ENCODE measurements around the gene PLB1. TPM values are rescaled to one million over a fixed set of nuclear protein-coding genes. Genes with fewer than 3 reads are reported as not detected.

PLB1 gene
- total RNA-seq, 1 experiment from 2014 or later = 0.44 TPM

DNA sequence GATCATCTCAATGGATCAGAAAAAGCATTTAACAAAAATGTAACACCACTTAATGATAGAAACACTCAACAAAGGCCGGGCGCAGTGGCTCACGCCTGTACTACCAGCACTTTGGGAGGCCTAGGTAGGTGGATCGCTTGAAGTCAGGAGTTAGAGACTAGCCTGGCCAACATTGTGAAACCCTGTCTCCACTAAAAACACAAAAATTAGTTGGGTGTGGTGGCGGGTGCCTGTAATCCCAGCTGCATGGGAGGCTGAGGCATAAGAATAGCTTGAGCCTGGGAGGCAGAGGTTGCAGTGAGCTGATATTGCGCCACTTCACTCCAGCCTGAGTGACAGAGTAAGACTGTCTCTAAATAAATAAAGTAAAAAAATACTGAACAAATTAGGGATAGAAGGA is 74.6 kb downstream of the PLB1 start:
- 0 out of 2 replicates have a peak, but pooled peaks cover 7% of the 10 kb centered on the region for H3K9me3 Mint-ChIP-seq
- peaks cover 12% of the 10 kb centered on the region for H3K27me3 Mint-ChIP-seq (ENCODE audit: low read depth)
- no peak overlapping the region for H3K27ac Mint-ChIP-seq
- TF ChIP-seq, protein P1, sequence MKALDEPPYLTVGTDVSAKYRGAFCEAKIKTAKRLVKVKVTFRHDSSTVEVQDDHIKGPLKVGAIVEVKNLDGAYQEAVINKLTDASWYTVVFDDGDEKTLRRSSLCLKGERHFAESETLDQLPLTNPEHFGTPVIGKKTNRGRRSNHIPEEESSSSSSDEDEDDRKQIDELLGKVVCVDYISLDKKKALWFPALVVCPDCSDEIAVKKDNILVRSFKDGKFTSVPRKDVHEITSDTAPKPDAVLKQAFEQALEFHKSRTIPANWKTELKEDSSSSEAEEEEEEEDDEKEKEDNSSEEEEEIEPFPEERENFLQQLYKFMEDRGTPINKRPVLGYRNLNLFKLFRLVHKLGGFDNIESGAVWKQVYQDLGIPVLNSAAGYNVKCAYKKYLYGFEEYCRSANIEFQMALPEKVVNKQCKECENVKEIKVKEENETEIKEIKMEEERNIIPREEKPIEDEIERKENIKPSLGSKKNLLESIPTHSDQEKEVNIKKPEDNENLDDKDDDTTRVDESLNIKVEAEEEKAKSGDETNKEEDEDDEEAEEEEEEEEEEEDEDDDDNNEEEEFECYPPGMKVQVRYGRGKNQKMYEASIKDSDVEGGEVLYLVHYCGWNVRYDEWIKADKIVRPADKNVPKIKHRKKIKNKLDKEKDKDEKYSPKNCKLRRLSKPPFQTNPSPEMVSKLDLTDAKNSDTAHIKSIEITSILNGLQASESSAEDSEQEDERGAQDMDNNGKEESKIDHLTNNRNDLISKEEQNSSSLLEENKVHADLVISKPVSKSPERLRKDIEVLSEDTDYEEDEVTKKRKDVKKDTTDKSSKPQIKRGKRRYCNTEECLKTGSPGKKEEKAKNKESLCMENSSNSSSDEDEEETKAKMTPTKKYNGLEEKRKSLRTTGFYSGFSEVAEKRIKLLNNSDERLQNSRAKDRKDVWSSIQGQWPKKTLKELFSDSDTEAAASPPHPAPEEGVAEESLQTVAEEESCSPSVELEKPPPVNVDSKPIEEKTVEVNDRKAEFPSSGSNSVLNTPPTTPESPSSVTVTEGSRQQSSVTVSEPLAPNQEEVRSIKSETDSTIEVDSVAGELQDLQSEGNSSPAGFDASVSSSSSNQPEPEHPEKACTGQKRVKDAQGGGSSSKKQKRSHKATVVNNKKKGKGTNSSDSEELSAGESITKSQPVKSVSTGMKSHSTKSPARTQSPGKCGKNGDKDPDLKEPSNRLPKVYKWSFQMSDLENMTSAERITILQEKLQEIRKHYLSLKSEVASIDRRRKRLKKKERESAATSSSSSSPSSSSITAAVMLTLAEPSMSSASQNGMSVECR (CRISPR knock-in tag; IDR thresholded peaks at IDR 0.05; ENCODE audit: borderline replicate concordance) = no peak
- TF ChIP-seq, protein P2, sequence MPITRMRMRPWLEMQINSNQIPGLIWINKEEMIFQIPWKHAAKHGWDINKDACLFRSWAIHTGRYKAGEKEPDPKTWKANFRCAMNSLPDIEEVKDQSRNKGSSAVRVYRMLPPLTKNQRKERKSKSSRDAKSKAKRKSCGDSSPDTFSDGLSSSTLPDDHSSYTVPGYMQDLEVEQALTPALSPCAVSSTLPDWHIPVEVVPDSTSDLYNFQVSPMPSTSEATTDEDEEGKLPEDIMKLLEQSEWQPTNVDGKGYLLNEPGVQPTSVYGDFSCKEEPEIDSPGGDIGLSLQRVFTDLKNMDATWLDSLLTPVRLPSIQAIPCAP (CRISPR knock-in tag; IDR thresholded peaks at IDR 0.05) = no peak
- TF ChIP-seq, protein P3, sequence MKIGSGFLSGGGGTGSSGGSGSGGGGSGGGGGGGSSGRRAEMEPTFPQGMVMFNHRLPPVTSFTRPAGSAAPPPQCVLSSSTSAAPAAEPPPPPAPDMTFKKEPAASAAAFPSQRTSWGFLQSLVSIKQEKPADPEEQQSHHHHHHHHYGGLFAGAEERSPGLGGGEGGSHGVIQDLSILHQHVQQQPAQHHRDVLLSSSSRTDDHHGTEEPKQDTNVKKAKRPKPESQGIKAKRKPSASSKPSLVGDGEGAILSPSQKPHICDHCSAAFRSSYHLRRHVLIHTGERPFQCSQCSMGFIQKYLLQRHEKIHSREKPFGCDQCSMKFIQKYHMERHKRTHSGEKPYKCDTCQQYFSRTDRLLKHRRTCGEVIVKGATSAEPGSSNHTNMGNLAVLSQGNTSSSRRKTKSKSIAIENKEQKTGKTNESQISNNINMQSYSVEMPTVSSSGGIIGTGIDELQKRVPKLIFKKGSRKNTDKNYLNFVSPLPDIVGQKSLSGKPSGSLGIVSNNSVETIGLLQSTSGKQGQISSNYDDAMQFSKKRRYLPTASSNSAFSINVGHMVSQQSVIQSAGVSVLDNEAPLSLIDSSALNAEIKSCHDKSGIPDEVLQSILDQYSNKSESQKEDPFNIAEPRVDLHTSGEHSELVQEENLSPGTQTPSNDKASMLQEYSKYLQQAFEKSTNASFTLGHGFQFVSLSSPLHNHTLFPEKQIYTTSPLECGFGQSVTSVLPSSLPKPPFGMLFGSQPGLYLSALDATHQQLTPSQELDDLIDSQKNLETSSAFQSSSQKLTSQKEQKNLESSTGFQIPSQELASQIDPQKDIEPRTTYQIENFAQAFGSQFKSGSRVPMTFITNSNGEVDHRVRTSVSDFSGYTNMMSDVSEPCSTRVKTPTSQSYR (CRISPR knock-in tag; IDR thresholded peaks at IDR 0.05) = no peak
- no peak for TF ChIP-seq RELA (CRISPR knock-in tag; IDR thresholded peaks at IDR 0.05; ENCODE audit: borderline replicate concordance)
- TF ChIP-seq CREB1 (CRISPR knock-in tag; IDR thresholded peaks at IDR 0.05) = no peak
- no peak for TF ChIP-seq SMAD4 (CRISPR knock-in tag; IDR thresholded peaks at IDR 0.05)
- TF ChIP-seq ZNF423 (CRISPR knock-in tag; IDR thresholded peaks at IDR 0.05) = no peak
- TF ChIP-seq ETV6 (CRISPR knock-in tag; IDR thresholded peaks at IDR 0.05) = no peak
- no peak for TF ChIP-seq TP53 (CRISPR knock-in tag; IDR thresholded peaks at IDR 0.05)
- TF ChIP-seq, protein P4, sequence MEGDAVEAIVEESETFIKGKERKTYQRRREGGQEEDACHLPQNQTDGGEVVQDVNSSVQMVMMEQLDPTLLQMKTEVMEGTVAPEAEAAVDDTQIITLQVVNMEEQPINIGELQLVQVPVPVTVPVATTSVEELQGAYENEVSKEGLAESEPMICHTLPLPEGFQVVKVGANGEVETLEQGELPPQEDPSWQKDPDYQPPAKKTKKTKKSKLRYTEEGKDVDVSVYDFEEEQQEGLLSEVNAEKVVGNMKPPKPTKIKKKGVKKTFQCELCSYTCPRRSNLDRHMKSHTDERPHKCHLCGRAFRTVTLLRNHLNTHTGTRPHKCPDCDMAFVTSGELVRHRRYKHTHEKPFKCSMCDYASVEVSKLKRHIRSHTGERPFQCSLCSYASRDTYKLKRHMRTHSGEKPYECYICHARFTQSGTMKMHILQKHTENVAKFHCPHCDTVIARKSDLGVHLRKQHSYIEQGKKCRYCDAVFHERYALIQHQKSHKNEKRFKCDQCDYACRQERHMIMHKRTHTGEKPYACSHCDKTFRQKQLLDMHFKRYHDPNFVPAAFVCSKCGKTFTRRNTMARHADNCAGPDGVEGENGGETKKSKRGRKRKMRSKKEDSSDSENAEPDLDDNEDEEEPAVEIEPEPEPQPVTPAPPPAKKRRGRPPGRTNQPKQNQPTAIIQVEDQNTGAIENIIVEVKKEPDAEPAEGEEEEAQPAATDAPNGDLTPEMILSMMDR (IDR thresholded peaks at IDR 0.05) = no peak
- no peak for TF ChIP-seq SMAD3 (CRISPR knock-in tag; IDR thresholded peaks at IDR 0.05; ENCODE audit: borderline replicate concordance)
- H3K36me3 Mint-ChIP-seq = no peaks in the 10 kb centered on the region
- POLR2A ChIA-PET = no interaction called here
- peaks cover 7% of the 10 kb centered on the region for H3K4me1 Mint-ChIP-seq
- no peak overlapping the region for H3K4me3 Mint-ChIP-seq
- DNase-seq (ENCODE audit: low spot score) (no peak), ATAC-seq (no peak)
- CTCF ChIA-PET = interaction anchor here (1.9 kb wide), 1 partner anchor 24 kb away, joined by 8 read pairs; no protein-coding TSS in a partner anchor

DNA sequence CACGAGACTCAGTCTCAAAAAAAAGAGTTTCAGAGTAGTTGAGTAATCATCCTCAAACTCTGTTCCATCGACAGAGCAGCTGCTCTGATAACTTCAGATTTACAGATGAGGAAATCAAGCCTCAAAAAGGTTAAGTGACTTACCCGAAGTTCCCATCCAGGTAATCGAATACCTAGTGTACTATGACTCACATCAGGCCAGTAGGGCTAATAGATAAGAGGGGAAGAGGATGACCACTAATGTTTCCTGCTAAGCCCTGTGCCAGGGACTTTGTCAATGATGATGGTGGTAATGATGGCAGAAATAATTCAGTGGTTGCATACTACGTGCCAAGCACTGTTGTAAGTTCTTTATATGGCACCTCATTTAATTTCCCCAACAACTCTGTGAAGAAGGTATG is 80.9 kb downstream of the PLB1 start:
- no peak overlapping the region for H3K27ac Mint-ChIP-seq
- no peak for ATAC-seq
- DNase-seq (ENCODE audit: low spot score) = no peak
- CTCF ChIA-PET = no interaction called here
- H3K4me1 Mint-ChIP-seq = no peaks in the 10 kb centered on the region
- 0 out of 2 replicates have a peak, but pooled peaks cover 7% of the 10 kb centered on the region for H3K9me3 Mint-ChIP-seq
- no peaks in the 10 kb centered on the region; the same call in none of the 2 replicates for H3K27me3 Mint-ChIP-seq (ENCODE audit: low read depth)
- H3K36me3 Mint-ChIP-seq = no peaks in the 10 kb centered on the region
- POLR2A ChIA-PET = no interaction called here
- no peak overlapping the region for H3K4me3 Mint-ChIP-seq
- TF ChIP-seq, protein P5, sequence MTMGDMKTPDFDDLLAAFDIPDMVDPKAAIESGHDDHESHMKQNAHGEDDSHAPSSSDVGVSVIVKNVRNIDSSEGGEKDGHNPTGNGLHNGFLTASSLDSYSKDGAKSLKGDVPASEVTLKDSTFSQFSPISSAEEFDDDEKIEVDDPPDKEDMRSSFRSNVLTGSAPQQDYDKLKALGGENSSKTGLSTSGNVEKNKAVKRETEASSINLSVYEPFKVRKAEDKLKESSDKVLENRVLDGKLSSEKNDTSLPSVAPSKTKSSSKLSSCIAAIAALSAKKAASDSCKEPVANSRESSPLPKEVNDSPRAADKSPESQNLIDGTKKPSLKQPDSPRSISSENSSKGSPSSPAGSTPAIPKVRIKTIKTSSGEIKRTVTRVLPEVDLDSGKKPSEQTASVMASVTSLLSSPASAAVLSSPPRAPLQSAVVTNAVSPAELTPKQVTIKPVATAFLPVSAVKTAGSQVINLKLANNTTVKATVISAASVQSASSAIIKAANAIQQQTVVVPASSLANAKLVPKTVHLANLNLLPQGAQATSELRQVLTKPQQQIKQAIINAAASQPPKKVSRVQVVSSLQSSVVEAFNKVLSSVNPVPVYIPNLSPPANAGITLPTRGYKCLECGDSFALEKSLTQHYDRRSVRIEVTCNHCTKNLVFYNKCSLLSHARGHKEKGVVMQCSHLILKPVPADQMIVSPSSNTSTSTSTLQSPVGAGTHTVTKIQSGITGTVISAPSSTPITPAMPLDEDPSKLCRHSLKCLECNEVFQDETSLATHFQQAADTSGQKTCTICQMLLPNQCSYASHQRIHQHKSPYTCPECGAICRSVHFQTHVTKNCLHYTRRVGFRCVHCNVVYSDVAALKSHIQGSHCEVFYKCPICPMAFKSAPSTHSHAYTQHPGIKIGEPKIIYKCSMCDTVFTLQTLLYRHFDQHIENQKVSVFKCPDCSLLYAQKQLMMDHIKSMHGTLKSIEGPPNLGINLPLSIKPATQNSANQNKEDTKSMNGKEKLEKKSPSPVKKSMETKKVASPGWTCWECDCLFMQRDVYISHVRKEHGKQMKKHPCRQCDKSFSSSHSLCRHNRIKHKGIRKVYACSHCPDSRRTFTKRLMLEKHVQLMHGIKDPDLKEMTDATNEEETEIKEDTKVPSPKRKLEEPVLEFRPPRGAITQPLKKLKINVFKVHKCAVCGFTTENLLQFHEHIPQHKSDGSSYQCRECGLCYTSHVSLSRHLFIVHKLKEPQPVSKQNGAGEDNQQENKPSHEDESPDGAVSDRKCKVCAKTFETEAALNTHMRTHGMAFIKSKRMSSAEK (CRISPR knock-in tag; IDR thresholded peaks at IDR 0.05; ENCODE audit: borderline replicate concordance) = no peak
- TF ChIP-seq TEAD1 (CRISPR knock-in tag; IDR thresholded peaks at IDR 0.05) (no peak), KAT7 (CRISPR knock-in tag; IDR thresholded peaks at IDR 0.05; ENCODE audit: borderline replicate concordance) (no peak)
- TF ChIP-seq, protein P6, sequence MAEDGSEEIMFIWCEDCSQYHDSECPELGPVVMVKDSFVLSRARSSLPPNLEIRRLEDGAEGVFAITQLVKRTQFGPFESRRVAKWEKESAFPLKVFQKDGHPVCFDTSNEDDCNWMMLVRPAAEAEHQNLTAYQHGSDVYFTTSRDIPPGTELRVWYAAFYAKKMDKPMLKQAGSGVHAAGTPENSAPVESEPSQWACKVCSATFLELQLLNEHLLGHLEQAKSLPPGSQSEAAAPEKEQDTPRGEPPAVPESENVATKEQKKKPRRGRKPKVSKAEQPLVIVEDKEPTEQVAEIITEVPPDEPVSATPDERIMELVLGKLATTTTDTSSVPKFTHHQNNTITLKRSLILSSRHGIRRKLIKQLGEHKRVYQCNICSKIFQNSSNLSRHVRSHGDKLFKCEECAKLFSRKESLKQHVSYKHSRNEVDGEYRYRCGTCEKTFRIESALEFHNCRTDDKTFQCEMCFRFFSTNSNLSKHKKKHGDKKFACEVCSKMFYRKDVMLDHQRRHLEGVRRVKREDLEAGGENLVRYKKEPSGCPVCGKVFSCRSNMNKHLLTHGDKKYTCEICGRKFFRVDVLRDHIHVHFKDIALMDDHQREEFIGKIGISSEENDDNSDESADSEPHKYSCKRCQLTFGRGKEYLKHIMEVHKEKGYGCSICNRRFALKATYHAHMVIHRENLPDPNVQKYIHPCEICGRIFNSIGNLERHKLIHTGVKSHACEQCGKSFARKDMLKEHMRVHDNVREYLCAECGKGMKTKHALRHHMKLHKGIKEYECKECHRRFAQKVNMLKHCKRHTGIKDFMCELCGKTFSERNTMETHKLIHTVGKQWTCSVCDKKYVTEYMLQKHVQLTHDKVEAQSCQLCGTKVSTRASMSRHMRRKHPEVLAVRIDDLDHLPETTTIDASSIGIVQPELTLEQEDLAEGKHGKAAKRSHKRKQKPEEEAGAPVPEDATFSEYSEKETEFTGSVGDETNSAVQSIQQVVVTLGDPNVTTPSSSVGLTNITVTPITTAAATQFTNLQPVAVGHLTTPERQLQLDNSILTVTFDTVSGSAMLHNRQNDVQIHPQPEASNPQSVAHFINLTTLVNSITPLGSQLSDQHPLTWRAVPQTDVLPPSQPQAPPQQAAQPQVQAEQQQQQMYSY (CRISPR knock-in tag; IDR thresholded peaks at IDR 0.05) = no peak
